HS-5 (cell line): ENCODE measurements around the gene LATS2.

Experiments
- DNase-seq: peaks from one replicate; pipeline ENCODE4 v3.0.0-alpha.2; 2012; ENCODE audit warnings: low read depth

LATS2 gene

GRCh38 chr13:21047591-21048282 lies 13.6 kb downstream of the LATS2 start:
- no peak for DNase-seq

GRCh38 chr13:21047087-21047486 lies 14.3 kb downstream of the LATS2 start:
- no peak for DNase-seq

DNA sequence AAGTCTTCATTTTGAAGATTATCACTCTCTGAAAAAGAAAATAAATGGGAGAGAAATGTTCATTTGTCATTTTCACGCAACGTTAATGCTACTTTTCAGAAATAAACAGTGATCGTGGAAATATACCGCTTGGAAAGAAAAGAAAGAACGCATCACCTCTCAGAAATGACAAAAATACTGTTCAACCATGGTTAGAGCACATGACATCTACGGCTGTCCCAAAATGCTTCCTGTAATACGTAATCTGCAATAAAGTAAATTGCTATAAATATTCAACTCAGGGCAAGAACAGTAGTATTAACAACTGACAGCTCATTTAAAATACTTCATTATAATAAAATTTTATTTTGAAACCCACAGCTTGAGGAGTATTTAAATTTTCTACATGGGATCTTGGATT lies 15.2 kb downstream of the LATS2 start:
- DNase-seq, result no peak

GRCh38 chr13:21045100-21045499 lies 16.3 kb downstream of the LATS2 start:
- no peak for DNase-seq

- DNase-seq, result no peak
Observed at GRCh38 chr13:21043898-21044297, 17.5 kb downstream of the LATS2 start.

GRCh38 chr13:21040120-21040826 lies 21.1 kb downstream of the LATS2 start:
- DNase-seq, result no peak

DNA sequence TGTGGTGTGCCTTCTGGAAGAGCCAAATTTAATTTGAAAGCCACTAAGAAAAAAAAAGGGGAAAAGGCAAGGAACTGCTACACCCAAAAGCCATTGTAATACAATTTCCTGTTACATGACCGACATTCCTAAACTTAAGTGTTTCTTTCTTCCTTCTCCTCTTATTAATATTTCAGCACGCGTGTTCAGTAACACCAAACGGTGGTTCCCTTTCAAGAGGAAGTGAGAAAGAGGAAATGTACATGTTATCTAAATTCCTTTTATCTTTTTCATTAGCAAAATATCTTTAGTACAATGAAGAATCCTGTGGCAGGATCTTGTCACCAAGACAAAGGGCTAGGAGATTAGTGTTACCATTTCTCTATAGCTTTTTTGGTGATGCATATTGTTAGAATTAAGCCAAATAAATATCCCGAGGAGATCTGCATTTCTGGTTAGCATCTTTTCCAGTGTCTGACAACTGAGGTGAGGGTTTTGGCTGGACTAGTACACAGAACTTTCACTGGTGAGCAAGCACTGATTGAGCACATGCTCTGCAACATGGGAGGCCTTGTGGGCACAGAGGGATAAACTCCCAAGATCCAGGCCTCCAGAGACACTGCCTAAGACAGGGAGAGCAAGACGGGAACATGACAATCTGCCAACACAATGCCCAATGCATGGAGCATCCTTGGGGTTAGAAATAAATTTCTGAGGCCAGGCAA lies 22.1 kb downstream of the LATS2 start:
- no peak for DNase-seq

GRCh38 chr13:21037656-21038055 lies 23.7 kb downstream of the LATS2 start:
- DNase-seq, result no peak

- no peak for DNase-seq
Observed at GRCh38 chr13:21035498-21035897, 25.9 kb downstream of the LATS2 start.

DNA sequence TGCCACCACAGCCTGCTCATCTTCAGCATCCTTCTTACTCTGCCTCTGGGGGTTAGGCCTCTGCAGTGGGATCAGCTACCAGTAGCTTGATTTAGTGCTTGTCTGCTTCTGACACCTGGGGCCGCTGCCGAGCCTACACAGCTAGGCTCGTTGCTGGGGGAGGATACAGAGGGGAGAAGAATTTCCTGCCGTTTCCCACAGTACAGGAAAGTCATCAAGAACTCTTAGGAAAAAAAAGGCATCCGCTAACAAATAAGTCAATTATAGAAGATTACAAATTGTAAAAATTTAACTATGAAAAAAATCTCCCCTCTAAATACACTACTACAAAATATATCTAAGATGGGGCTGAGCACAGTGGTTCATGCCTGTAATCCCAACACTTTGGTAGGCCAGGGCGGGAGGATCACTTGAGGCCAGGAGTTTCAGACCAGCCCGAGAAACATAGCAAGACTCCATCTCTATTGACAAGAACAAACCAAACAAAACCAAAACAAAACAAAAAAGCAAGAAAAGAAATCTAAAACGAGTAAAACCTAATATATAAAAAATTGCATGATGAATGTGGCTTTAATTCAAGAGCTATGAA lies 26.7 kb downstream of the LATS2 start:
- DNase-seq, result no peak

DNA sequence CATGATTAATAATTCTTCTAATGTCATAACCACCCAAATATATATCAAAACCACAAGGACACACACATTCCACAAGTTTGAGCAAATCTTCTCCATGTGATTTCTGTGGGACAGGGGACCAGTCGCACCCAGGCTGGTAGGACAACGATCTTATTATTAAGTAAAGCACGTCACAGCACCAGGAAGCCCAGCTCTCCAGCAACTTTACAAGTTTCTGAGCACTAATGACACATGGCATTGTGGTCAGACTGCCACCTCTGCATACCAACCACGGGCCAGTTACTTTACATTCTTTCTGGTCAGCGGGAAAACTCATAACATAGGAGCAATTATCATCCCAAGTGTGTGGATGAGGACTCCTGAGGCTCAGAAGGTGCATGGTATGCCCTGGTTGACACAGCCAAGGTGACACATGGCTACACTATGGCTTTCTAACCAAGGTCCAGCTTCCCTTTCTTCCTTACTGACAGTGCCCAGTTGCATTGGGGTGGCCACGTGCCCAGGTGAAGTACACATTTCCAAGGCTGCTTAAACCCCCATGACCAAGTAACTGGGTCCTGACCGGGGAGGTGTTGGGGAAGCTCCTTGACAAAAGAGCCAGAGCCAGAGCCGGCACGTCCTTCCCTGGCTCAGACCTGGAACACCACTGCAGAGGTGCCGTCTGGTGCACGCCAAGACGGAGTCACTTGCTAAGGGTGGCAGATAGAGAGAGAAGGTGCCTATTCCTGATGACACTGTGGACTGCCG lies 27.4 kb downstream of the LATS2 start:
- DNase-seq, result no peak

- no peak for DNase-seq
Observed at GRCh38 chr13:21033212-21033840, 28.1 kb downstream of the LATS2 start.

GRCh38 chr13:21032656-21033055 lies 28.7 kb downstream of the LATS2 start:
- DNase-seq, result no peak

DNA sequence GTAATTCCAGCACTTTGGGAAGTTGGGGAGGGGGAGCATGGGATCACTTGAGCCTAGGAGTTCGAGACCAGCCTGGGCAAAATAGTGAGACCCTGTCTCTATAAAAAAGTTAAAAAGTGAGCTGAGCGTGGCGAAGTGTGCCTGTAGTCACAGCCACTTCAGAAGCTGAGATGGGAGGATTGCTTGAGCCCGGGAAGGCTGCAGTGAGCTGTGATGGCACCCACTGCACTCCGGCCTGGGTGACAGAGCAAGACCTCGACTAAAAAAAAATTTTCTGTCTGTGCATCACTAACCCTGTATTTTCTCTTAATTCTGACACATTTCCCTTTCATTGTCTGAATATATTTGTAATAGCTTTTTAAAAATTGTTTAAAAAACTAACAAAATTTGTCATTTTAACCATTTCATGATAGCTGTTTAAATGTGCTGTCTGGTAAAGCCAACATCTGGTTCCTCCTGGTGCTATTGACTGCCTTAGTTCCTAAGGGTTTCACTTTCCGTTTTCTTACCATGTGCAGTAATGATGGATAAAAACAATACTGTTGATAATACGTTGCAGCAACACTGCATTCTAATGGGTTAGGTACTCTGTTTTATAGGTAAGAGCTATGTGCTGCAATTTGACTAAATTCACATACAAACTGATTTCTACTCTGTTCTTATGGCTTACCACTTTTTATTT lies 29.7 kb downstream of the LATS2 start:
- DNase-seq, result no peak

GRCh38 chr13:21025539-21025938 lies 35.8 kb downstream of the LATS2 start:
- no peak for DNase-seq

DNA sequence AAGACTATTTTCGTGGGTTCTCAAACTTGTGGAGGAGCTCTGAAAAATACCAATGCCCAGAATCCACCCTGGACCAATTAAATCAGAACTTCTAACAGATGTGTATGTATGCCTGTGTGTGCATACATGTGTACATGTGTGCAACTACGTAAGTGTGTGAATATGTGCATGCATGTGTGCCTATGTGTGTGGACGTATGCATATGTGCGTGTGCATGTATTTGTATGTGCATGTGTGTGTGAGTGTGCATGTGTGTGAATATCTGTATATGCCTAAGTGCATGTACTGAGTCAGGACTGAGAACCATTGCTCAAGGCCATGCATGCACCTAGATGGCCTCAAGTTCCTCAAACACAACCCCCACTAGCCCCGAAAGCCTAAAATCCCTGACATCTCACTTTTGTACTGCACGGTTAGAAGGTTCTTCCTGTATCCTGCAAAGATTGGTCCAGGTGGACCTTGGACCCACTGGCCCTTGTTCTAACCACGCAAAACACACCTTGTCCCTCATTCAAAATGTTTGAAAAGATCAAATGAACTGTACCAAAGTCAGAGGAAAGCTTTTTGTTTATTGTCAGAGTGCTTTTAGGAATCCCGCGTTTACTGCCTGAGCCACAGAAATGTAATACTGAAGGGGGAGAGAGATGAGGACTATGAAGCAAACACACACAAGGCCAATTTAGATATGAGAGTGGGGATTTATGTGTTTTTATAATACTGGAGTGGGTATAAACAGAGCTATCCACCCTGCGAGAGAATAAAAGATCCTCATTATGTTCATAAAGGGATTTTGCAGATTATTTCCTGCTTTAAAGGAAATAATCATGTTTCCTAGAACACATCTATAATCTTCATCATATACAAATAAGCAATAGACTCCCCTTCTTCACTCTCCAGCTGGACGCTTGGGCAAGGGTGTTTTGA lies 39.1 kb downstream of the LATS2 start:
- DNase-seq, result no peak

DNA sequence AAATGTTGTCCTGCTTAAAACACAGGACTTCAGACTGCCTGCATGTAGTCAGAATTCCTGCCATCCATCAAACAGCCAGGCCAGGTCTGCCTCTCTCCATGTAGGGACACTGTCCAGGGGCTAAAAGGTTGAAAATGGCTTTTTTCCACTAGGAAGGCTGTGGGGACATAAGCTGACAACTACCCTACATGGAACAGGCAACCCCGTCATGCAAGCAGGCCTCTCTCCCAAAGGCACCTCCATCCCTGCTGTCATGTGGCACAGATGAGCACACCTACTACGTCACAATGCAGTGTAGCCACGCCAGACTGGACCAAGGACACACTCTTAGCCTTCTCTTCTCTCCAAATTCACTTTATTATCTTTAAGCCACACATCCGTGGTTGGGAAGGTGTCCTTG lies 40.8 kb downstream of the LATS2 start:
- no peak for DNase-seq

DNA sequence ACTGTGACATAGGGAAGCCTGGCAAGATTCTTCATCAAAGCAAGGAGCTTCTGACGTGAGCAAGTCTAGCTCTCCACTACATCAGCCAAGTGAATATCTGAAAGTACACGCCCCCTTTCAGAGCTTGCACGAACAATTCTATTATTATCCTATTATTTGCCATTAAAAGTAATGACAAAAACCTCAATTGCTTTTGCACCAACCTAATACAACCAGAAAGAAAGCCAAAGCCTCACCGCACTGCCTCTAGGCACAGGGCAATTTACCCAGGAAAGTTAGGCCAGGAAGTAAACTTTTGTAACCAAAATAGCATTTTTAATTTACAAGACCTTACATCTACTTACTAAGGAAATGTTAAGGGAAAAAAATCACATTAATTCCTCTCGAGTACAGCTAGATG lies 41.2 kb downstream of the LATS2 start:
- DNase-seq, result no peak

DNA sequence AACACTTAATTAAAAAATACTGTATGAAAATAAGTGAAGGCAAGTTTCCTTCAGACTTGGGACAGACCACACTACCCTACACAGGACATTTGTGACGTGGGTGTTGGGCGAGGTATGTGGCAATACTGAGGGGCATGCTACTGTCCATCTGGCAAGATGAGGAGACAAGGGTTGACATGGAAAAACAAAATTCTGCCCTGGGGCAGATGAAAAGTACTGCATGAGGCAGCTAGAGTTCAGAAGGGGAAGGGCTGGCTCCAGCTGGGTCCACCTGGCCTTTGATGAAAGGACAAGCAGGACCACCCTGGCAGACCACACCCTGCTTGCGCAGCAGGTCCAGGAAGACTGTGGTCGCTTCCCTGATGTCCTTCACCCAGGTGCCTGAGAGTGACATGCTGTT lies 43.2 kb downstream of the LATS2 start:
- DNase-seq, result no peak

- DNase-seq, result no peak
Observed at GRCh38 chr13:21016487-21016886, 44.9 kb downstream of the LATS2 start.
